CD1c-positive myeloid dendritic cell (primary cell): Measurements from ENCODE around the gene NAA40.

Experiments used
- DNase-seq: peaks from one replicate; pipeline ENCODE4 v3.0.0-alpha.2; 2016; ENCODE audit errors: extremely low spot score

Gene NAA40

GRCh38 chr11:63986932-63987513 lies 48.2 kb downstream of the NAA40 start:
- no peak for DNase-seq

DNA sequence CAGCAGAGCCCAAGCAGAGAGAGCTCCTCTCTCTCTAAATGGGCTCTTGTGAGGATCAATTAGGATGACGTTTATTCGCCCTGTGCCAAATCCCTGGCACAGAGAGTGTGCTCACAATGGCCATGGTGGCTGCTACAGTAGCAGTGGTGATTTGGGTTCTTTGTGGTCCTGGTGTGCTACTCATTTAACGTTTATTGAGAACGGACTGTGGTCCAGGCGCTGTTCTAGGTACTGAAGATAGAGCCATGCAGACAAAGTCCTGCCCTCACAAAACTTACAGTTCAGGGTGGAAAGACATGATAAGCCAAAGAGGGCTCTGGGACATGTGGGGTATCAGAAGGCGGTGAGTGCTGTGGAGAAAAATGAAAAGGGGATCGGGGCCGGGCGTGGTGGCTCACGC lies 52.8 kb downstream of the NAA40 start:
- no peak for DNase-seq

DNA sequence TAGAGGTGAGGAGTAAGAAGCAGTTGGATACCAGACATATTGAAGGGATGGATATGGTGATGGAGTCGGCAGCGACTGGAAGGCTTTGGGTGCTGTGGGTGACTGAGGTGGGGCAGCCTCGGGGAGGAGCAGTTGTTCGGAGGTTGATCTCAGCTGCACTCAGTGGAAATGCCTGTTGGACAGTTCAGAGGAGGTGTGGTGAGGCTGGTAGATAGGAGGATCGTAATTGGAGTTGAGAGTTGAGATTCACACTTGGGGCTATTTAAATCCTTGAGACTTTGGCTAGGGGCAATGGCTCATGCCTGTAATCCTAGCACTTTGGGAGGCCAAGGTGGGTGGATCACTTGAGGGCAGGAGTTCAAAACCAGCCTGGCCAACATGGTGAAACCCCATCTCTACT lies 54.3 kb downstream of the NAA40 start:
- DNase-seq, result no peak

DNA sequence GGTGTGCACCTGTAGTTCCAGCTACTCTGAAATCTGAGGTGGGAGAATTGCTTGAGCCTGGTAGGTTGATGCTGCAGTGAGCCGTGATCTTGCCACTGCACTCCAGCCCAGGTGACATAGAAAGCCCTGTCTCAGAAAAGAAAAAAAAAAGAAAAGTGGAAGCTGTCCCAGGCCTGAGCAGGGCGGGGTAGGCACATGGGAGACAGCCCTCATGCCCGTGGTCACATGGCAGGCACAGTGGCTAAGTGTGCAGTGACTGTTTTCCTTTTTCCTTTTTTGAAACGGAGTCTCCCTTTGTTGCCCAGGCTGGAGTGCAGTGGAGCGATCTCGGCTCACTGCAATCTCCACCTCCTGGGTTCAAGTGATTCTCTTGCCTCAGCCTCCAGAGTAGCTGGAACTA lies 55.2 kb downstream of the NAA40 start:
- DNase-seq, result peak; percentile 42

GRCh38 chr11:63996512-63996911 lies 57.7 kb downstream of the NAA40 start:
- DNase-seq, result no peak

GRCh38 chr11:63997104-63997700 lies 58.4 kb downstream of the NAA40 start:
- DNase-seq, result no peak

- no peak for DNase-seq
These were observed 59.1 kb downstream of the NAA40 start for GRCh38 chr11:63997801-63998337.

DNA sequence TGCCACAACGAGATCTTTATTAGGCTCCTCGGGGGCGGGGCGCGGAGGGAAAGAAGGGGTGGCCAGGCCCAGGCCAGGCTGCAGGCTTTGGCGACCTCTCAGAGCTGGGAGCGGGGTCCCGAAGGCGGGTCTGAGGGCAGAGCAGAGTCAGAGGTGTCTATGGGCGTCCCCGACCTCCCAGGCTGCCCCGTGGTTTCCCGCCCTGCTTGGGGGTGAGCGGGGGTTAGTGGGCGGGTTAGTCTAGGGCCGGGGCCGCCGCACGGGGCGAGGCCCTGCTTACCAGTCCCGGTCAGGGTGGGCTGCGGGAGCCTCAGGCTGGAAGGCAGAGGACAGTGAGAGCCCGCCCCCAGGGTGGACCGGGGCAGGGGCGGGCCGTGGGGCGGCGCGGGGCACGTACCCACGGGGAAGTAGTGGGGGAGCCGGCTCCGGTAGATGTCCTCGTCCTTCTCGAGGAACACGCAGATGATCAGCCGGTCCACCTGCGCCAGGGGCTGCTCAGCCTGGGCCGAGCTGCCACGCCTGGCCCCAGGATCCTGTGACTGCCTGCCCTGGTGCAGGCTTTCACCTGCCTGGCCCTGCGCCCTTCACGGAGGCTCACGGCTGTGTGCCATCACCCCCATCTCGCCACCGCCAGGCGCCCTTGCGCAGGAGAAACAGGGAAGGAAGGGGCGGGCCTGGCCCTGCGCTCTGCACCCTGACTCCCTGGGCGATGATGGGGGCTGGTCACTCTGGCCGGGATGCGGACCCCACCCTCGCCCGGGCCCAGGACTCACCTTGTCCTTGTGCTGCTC lies 60.0 kb downstream of the NAA40 start:
- peak; percentile 54 for DNase-seq

DNA sequence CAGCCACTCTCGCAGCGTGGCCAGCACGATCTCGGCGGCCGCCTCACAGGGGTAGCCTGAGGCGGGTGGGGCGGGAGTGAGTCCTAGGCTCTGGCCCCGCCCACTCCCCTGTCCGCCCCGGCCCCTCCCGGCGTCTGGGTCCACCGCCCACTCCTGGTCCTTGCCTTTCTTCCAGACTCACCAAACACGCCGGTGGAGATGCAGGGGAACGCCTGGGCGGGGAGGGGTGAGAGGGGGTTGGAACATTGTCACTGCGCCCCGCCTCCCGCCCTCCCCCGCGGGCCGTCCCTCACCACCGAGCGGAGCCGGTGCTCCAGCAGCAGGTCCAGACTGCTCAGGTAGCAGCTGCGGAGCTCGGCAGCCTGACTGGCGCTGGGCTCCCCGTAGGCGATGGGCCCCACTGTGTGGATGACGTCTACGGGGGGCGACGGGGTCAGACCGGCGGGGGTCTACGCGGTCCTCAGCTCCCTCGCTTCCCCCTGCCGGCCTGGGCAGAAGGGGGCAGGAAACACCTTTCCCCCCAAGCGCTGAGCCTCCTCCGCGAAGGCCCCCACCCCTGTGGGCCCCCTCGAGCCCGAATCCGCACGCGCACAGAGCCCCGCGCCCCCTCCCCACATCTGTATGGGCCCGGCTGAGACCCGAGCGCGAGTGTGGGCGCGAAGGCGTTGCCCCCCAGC lies 60.7 kb downstream of the NAA40 start:
- peak; percentile 77 for DNase-seq

DNA sequence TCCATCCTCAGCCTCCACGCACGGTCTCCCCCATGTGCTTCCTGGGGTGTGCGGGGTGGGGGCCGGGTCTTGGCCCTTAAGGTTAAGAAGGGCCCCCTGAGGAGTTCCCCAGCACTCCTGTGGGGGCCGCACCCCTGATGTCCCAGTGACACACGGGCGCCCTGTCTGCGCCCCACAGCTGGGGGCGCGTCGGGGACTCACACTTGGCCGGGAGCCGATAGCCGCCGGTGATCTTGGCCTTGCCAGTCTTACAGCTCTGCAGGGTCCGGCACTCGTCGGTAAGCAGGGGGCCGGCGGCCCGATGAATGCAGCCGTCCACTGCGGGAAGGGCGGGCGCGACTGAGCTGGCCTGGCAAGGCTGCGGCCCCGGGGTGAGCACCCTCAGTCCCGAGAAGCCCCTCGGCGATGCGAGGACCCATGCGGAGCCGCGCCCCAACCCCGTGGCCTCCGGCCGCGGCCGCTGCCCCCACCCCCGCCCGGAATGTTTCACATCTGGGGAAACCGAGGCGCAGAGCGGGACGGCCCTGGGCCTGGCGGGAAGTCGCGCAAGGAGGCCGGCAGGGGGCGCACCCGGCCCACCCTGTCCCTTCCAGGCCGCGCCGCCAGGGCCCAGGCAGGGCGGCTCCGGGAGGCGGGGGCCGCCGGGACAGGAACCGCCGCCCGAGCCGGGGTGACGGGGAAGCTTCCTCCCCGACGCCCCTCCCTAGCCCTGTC lies 61.4 kb downstream of the NAA40 start:
- DNase-seq, result peak; percentile 92

DNA sequence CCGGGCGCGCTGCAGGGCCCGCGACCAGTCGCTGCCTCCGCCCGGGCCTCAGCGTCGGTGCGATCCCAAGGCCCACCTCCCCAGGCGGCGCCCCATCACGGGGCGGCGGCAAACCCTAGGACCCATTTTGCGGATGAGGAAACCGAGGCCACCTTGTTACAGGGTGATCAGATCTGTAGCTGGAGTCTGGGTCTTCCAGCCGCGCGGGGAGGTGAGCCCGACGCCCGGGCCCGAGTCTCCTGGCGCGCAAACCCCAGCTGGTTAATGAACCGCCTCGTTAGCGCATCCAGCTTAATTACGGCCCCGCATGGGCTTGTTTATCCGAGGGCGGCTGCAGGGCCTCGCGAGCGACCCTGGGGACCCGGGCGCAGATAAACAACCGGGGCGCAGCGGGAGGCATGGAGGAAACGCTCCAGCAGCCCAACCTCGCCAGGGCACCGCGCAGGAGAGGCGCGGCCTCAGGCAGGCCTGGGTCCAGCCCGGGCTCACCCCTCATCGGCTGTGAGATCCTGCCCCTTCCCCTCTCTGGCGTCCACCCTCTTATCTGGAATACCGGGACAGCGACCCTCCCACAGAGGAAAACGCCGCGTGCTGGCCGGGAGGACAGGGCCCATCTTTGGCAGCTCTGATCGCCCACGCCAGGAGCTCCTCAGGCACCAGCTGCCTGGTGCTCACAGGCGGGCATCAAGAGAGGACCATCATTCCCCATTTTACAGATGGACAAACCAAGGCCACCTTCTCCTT lies 62.1 kb downstream of the NAA40 start:
- DNase-seq, result no peak

DNA sequence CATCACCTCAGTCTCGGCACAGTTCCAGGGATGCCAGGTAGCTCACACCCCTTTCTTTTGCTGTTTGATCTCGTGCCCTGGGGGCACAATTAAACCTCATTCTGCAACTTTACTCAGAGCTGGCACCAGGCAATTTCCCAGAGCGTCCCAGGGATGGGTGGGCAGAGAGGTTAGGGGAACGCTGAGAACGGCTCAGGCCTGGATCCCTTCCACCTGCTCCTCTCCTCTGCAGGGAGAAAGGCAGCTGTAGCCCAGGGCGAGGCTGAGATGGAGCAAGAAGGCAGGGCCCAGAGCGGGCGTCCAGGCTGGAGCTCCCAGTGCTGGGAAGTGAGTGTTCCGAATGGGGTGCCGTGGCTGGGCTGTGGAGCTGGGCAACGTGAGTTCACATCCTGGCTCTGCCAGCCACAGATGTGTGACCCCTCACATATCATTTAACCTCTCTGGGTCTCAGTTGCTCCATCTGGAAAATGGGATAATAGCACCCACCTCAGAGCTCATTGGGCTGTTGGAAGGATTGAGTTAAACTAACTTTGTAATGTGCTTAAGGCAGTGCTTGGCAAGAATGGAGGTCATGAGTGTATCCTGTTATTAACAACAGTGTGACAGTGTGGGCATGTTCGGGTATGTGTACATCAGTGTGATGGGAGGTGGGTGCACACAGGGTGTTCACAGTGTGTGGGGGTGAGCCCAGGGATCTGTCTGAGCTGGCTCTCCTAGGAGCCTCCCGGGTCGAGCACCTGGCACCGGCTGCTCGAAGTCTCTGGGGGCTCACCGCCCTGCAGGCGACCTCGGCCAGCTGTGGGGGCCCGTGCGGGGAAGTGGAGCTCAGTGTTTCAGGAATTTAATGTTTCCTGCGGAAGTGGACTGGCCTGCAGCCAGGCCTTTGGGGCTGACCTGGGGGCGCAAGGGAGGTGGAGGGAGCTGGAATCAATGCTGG lies 63.0 kb downstream of the NAA40 start:
- DNase-seq, result no peak

- DNase-seq, result no peak
These were observed 65.2 kb downstream of the NAA40 start for GRCh38 chr11:64003807-64004589.

GRCh38 chr11:64004590-64004984 lies 65.8 kb downstream of the NAA40 start:
- no peak for DNase-seq

- DNase-seq, result no peak
These were observed 66.9 kb downstream of the NAA40 start for GRCh38 chr11:64005691-64006090.

DNA sequence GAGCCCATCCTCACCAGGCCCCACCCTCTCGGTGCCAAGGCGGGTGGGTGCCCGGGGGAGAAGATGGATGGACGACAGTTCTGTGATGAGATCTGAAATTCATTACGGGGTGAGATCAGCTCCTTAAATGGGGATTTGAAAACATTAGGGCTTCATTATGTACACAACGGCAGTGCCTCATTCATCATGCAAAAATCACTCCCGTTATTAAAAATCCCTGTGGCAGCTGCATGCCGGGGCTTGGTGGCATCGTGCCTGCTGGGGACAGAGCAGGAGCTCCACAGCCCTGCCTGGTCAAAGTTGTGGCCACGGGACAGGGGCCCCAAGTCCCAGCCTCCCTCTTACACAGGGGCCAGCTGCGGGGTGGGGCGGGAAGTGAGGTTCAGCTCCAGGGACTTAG lies 67.6 kb downstream of the NAA40 start:
- DNase-seq, result no peak
